Esophagus muscularis mucosa (tissue), 4 donors: ENCODE data around the gene MKRN2.

Experiments
- EP300 ChIP-seq: sonication (generic); formaldehyde crosslinking; IDR thresholded peaks from one replicate; pipeline ENCODE4 v1.6.1; 2017; ENCODE audit warnings: antibody characterized with exemption
- POLR2A ChIP-seq: fragments of 450-650 bp; IDR thresholded peaks from one replicate; pipeline ENCODE4 v1.6.1; 2017; ENCODE audit warnings: antibody characterized with exemption, moderate library complexity, mild to moderate bottlenecking, low read depth
- TF ChIP-seq, protein P1 (sequence below), 3 experiments: fragments of 200-600 bp in 2 of 3; fragments of 450-650 bp in 1 of 3; sonication (generic) in 2 of 3; IDR thresholded peaks; one replicate each; pipeline ENCODE4 v1.5.1; 2017 to 2019; ENCODE audit warnings: antibody characterized with exemption in 3 of 3, mild to moderate bottlenecking in 2 of 3, moderate library complexity in 1 of 3

DNA sequence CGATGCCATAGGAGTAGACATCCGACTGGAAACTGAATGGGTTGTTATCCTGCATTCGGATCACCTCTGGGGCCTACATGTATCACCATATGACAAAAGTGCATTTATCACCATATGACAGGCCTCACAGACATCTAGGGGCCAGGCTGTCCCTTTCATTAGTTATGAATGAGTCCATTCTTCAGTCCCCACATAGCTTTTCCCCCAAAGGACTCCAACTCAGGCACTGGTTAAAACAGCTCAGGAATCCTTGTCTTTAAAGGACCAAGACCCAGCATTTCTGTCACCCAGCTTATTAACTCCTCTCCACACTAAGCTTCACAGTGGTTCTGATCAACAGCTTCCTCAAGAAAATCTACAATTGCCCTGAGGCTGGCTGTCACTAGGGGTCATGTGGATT is 28.3 kb downstream of the MKRN2 start:
- TF ChIP-seq POLR2A (no peak), EP300 (no peak)
- TF ChIP-seq, protein P1, sequence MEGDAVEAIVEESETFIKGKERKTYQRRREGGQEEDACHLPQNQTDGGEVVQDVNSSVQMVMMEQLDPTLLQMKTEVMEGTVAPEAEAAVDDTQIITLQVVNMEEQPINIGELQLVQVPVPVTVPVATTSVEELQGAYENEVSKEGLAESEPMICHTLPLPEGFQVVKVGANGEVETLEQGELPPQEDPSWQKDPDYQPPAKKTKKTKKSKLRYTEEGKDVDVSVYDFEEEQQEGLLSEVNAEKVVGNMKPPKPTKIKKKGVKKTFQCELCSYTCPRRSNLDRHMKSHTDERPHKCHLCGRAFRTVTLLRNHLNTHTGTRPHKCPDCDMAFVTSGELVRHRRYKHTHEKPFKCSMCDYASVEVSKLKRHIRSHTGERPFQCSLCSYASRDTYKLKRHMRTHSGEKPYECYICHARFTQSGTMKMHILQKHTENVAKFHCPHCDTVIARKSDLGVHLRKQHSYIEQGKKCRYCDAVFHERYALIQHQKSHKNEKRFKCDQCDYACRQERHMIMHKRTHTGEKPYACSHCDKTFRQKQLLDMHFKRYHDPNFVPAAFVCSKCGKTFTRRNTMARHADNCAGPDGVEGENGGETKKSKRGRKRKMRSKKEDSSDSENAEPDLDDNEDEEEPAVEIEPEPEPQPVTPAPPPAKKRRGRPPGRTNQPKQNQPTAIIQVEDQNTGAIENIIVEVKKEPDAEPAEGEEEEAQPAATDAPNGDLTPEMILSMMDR (IDR thresholded peaks at IDR 0.05): no peak
